ENCODE measurements around the gene TRIP13.
"Not testable (repeated sequence)": the region's sequence is repeated elsewhere in the genome, so short reads cannot be mapped to it uniquely, and the experiment has no call there.

The TRIP13 gene

DNA sequence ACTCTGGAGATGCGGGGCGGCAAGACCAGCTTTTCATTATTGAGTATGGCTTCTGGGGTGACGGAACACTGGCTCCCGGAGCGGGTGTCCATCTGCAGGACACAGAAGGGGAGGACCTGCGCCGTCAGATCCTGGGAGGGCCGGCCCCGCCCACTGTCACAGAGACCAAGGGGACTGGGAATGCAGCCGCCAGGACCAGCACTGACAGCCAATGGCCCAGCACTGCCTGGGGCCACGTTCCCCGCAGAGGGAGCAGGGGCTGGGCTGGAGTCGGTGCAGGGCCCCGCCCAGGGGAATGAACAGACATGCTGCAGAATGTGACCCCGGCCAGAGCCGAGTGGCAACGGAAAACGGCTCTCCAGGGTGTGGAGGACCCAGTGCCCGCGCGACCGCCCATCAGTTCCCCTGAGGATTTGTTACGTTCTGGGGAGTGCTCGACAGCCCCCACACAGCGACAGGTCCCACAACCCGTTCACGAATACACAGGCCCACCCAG lies 42.1 kb upstream of the TRIP13 start, which contains the start of gene ZDHHC11:
ZDHHC11 (minus strand) TSS at position 476 of the 496 bp plus-strand sequence; CDS start at position 92, 384 bp downstream.
- DNase-seq (ENCODE audit: low read depth) = no peak
- TF ChIP-seq, protein P1, sequence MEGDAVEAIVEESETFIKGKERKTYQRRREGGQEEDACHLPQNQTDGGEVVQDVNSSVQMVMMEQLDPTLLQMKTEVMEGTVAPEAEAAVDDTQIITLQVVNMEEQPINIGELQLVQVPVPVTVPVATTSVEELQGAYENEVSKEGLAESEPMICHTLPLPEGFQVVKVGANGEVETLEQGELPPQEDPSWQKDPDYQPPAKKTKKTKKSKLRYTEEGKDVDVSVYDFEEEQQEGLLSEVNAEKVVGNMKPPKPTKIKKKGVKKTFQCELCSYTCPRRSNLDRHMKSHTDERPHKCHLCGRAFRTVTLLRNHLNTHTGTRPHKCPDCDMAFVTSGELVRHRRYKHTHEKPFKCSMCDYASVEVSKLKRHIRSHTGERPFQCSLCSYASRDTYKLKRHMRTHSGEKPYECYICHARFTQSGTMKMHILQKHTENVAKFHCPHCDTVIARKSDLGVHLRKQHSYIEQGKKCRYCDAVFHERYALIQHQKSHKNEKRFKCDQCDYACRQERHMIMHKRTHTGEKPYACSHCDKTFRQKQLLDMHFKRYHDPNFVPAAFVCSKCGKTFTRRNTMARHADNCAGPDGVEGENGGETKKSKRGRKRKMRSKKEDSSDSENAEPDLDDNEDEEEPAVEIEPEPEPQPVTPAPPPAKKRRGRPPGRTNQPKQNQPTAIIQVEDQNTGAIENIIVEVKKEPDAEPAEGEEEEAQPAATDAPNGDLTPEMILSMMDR (conservative IDR thresholded peaks at IDR 0.05; ENCODE audit: low read depth, low read length) = no peak
- H3K4me3 ChIP-seq (ENCODE audit: low read length) = no peak within 1 kb of the TSS

DNA sequence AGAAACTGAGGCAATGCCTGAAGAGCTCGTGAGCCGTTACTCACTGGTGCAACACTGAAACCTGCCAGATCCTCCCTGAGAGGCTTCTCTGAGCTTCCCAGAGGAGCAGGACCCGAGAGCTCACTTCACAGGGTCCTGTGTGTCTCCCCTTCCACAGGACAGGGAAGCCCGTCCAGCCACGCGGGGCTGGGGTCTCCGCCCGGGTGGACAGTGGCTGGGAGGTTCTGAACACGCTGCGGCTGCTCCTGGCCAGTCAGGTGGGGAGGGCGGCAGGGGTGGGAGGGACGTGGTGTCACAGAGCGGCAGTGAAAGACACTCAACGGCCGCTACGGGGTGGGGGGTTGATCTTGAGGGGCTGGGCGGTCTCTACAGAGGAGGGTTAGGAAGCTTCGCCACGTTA lies 41.6 kb upstream of the TRIP13 start:
- no peak for DNase-seq (ENCODE audit: low read depth)
- no peak overlapping the region for H3K4me3 ChIP-seq (ENCODE audit: low read length)
- TF ChIP-seq, protein P1 (conservative IDR thresholded peaks at IDR 0.05; ENCODE audit: low read depth, low read length) = no peak

DNA sequence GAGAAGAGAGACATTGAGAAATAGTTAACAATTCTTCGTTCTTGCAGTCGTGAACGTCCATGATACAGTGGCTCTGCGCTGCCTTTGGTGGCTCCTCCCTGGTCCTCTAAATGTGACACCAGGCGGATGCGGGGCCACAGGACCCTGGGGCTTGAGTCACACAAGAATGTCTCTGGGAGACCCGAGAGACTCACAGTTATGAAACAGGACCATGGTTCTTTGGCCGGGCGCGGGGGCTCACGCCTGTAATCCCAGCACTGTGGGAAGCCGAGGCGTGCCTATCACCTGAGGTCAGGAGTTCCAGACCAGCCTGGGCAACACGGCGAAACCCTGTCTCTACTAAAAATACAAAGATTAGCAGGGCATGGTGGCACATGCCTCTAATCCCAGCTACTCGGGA lies 41.1 kb upstream of the TRIP13 start:
- no peak for DNase-seq (ENCODE audit: low read depth)
- TF ChIP-seq, protein P1 (conservative IDR thresholded peaks at IDR 0.05; ENCODE audit: low read depth, low read length) = no peak
- no peak overlapping the region for H3K4me3 ChIP-seq (ENCODE audit: low read length)

DNA sequence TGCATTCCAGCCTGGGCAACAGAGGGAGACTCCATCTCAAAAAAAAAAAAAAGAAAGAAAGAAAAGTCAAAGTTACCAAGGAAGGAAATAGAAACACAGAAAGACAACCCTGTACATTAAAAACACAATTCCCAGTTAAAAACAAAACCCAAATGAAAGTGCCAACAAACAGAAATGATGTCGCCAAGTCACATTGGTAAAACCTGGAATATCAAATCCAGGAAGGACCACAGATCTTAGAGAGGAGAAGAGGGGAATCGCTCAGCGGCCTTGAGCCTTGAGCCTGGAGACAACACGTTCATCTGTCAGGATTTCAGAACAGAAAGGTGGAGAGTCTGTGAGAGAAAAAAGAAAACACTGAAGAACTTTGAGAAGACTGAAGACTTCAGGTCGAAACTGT lies 40.7 kb upstream of the TRIP13 start:
- no peak for DNase-seq (ENCODE audit: low read depth)
- no peak overlapping the region for H3K4me3 ChIP-seq (ENCODE audit: low read length)
- TF ChIP-seq, protein P1 (conservative IDR thresholded peaks at IDR 0.05; ENCODE audit: low read depth, low read length) = no peak

GRCh38 chr5:852431-853401 lies 40.0 kb upstream of the TRIP13 start:
- DNase-seq (ENCODE audit: low read depth) = no peak
- no peak overlapping the region for H3K4me3 ChIP-seq (ENCODE audit: low read length)
- TF ChIP-seq, protein P1 (conservative IDR thresholded peaks at IDR 0.05; ENCODE audit: low read depth, low read length) = no peak

DNA sequence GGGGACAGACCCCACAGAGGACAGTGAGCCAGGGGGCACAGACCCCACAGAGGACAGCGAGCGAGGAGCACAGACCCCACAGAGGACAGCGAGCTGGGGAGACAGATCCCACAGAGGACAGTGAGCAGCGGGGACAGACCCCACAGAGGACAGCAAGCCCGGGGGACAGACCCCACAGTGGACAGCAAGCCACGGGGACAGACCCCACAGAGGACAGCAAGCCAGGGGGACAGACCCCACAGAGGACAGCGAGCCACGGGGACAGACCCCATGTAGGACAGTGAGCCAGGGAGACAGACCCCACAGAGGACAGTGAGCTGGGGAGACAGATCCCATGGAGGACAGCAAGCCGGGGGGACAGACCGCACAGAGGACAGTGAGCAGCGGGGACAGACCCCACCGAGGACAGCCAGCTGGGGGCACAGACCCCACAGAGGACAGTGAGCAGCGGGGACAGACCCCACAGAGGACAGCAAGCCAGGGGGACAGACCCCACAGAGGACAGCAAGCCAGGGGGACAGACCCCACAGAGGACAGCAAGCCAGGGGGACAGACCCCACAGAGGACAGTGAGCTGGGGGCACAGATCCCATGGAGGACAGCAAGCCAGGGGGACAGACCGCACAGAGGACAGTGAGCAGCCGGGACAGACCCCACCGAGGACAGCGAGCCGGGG lies 39.1 kb upstream of the TRIP13 start:
- H3K4me3 ChIP-seq (ENCODE audit: low read length); DNase-seq (ENCODE audit: low read depth): not testable (repeated sequence)

GRCh38 chr5:854217-854616 lies 38.5 kb upstream of the TRIP13 start:
- no peak overlapping the region for H3K4me3 ChIP-seq (ENCODE audit: low read length)
- TF ChIP-seq, protein P1 (conservative IDR thresholded peaks at IDR 0.05; ENCODE audit: low read depth, low read length) = no peak
- DNase-seq (ENCODE audit: low read depth) = no peak
